ENCODE results near the gene CERS6.
"Not testable (repeated sequence)": the region's sequence is repeated elsewhere in the genome, so short reads cannot be mapped to it uniquely, and the experiment has no call there.

The CERS6 gene

GRCh38 chr2:168642873-168643272, 186.8 kb downstream of the CERS6 start:
- no peak for DNase-seq (ENCODE audit: low read depth)

GRCh38 chr2:168643979-168644378, 187.9 kb downstream of the CERS6 start:
- DNase-seq (ENCODE audit: low read depth): no peak

- DNase-seq (ENCODE audit: low read depth): no peak
Measured at GRCh38 chr2:168645696-168646338, 189.7 kb downstream of the CERS6 start.

- no peak for DNase-seq (ENCODE audit: low read depth)
Measured at GRCh38 chr2:168649105-168649504, 193.0 kb downstream of the CERS6 start.

- DNase-seq (ENCODE audit: low read depth): no peak
Measured at GRCh38 chr2:168649562-168649961, 193.5 kb downstream of the CERS6 start.

GRCh38 chr2:168650139-168650538, 194.1 kb downstream of the CERS6 start:
- DNase-seq (ENCODE audit: low read depth): no peak

- no peak for DNase-seq (ENCODE audit: low read depth)
Measured at GRCh38 chr2:168650781-168651180, 194.7 kb downstream of the CERS6 start.

- no peak for DNase-seq (ENCODE audit: low read depth)
Measured at GRCh38 chr2:168652997-168653921, 197.2 kb downstream of the CERS6 start.

- DNase-seq (ENCODE audit: low read depth): no peak
Measured at GRCh38 chr2:168654705-168655104, 198.6 kb downstream of the CERS6 start.

GRCh38 chr2:168655207-168655606, 199.1 kb downstream of the CERS6 start:
- DNase-seq (ENCODE audit: low read depth): no peak

GRCh38 chr2:168657378-168657777, 201.3 kb downstream of the CERS6 start:
- DNase-seq (ENCODE audit: low read depth): not testable (repeated sequence)

GRCh38 chr2:168658706-168659105, 202.6 kb downstream of the CERS6 start:
- no peak for DNase-seq (ENCODE audit: low read depth)

- DNase-seq (ENCODE audit: low read depth): no peak
Measured at GRCh38 chr2:168660870-168661862, 205.1 kb downstream of the CERS6 start.

- no peak for DNase-seq (ENCODE audit: low read depth)
Measured at GRCh38 chr2:168661863-168662256, 205.8 kb downstream of the CERS6 start.

GRCh38 chr2:168662651-168663208, 206.7 kb downstream of the CERS6 start:
- DNase-seq (ENCODE audit: low read depth): no peak

GRCh38 chr2:168663993-168664392, 207.9 kb downstream of the CERS6 start:
- DNase-seq (ENCODE audit: low read depth): peak; percentile 15

- DNase-seq (ENCODE audit: low read depth): not testable (repeated sequence)
Measured at GRCh38 chr2:168664715-168665114, 208.6 kb downstream of the CERS6 start.

- DNase-seq (ENCODE audit: low read depth): no peak
Measured at GRCh38 chr2:168666339-168666738, 210.3 kb downstream of the CERS6 start.

- no peak for DNase-seq (ENCODE audit: low read depth)
Measured at GRCh38 chr2:168667156-168667555, 211.1 kb downstream of the CERS6 start.

GRCh38 chr2:168669151-168669550, 213.1 kb downstream of the CERS6 start:
- no peak for DNase-seq (ENCODE audit: low read depth)

- DNase-seq (ENCODE audit: low read depth): no peak
Measured at GRCh38 chr2:168670478-168670877, 214.4 kb downstream of the CERS6 start.

GRCh38 chr2:168671932-168672331, 215.9 kb downstream of the CERS6 start:
- DNase-seq (ENCODE audit: low read depth): no peak
